GM12874 (cell line): Measurements from ENCODE around the gene BMAL1.
A peak's percentile ranks its signal among the peaks of the same experiment; 100 is the strongest.

Source experiments
- CTCF ChIP-seq: IDR thresholded peaks from 2 replicates; pipeline ENCODE4 v1.5.1; 2011; ENCODE audit warnings: low read depth, mild to moderate bottlenecking, control low read depth, low read length, moderate library complexity; ENCODE audit not compliant: insufficient read depth

BMAL1 gene

GRCh38 chr11:13333456-13333957, 55.9 kb downstream of the BMAL1 start:
- no peak for TF ChIP-seq CTCF

- no peak for TF ChIP-seq CTCF
Observed at GRCh38 chr11:13334034-13334786, 56.6 kb downstream of the BMAL1 start.

GRCh38 chr11:13335319-13335718, 57.7 kb downstream of the BMAL1 start:
- TF ChIP-seq CTCF, result peak; percentile 83

- no peak for TF ChIP-seq CTCF
Observed at GRCh38 chr11:13336246-13336878, 58.8 kb downstream of the BMAL1 start.

- no peak for TF ChIP-seq CTCF
Observed at GRCh38 chr11:13338019-13338426, 60.4 kb downstream of the BMAL1 start.

- no peak for TF ChIP-seq CTCF
Observed at GRCh38 chr11:13338427-13339069, 61.0 kb downstream of the BMAL1 start.
